ENCODE results near the gene PPP1R10.

- TF ChIP-seq SUZ12 (IDR thresholded peaks at IDR 0.05; ENCODE audit: extremely low read depth, insufficient read depth, insufficient read length) = no peak
- no peak for TF ChIP-seq YY1 (IDR thresholded peaks at IDR 0.05; ENCODE audit: insufficient read depth, insufficient read length)
These were observed 24.8 kb downstream of the PPP1R10 start for GRCh38 chr6:30592287-30592686.

Measured in NT2/D1 (cell line).